Adrenal gland (tissue), 5 donors: ENCODE results near the gene PRMT2.

Source experiments
- CTCF ChIP-seq, 6 experiments: fragments of 450-650 bp in 4 of 6; fragments of 200-600 bp in 2 of 6; sonication (generic) in 1 of 6; IDR thresholded peaks; 1 replicate in 5 of 6; 2 replicates in 1 of 6; pipeline versions ENCODE4 v1.5.1 to v1.8.0; 2016 to 2021; ENCODE audit warnings: antibody characterized with exemption in 6 of 6, mild to moderate bottlenecking in 2 of 6, moderate library complexity in 1 of 6
- POLR2A ChIP-seq, 2 donors: fragments of 450-650 bp; IDR thresholded peaks; one replicate each; pipeline ENCODE4 v1.6.1; 2017; ENCODE audit warnings: antibody characterized with exemption in 2 of 2, mild to moderate bottlenecking in 2 of 2, moderate library complexity in 1 of 2
- donor health status: DM: no; HTN: no; CAD: no.

- no peak for TF ChIP-seq CTCF (IDR thresholded peaks at IDR 0.05)
- TF ChIP-seq POLR2A (IDR thresholded peaks at IDR 0.05), result no peak
These were observed 25.0 kb downstream of the PRMT2 start for GRCh38 chr21:46660505-46660904.
